Measurements from ENCODE around the gene RABL2B.

RABL2B gene

DNA sequence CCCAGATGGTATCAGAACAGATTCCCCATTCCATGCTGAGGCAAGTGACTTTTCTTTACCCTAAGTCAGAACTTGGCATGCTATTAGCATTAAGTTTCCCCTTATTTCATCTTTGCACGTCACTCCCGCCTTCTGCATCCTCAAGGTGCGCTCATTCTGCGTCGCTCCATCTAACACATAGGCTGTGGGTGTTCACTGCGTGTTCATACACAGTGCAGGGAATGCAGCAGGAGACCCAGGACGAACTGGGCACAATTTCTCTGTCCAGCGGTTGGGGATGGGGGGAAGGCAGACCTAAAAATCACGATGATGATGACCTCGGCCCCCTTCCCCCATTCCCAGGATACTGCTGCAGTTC is 65.1 kb downstream of the RABL2B start:
- H3K9me3 Mint-ChIP-seq, result no peaks in the 10 kb centered on the region
- H3K4me3 Mint-ChIP-seq, result no peak overlapping the region
- no peaks in the 10 kb centered on the region for H3K4me1 Mint-ChIP-seq
- H3K36me3 Mint-ChIP-seq, result no peaks in the 10 kb centered on the region
- no peaks in the 10 kb centered on the region for H3K27me3 Mint-ChIP-seq
- H3K27ac Mint-ChIP-seq, result no peak overlapping the region

DNA sequence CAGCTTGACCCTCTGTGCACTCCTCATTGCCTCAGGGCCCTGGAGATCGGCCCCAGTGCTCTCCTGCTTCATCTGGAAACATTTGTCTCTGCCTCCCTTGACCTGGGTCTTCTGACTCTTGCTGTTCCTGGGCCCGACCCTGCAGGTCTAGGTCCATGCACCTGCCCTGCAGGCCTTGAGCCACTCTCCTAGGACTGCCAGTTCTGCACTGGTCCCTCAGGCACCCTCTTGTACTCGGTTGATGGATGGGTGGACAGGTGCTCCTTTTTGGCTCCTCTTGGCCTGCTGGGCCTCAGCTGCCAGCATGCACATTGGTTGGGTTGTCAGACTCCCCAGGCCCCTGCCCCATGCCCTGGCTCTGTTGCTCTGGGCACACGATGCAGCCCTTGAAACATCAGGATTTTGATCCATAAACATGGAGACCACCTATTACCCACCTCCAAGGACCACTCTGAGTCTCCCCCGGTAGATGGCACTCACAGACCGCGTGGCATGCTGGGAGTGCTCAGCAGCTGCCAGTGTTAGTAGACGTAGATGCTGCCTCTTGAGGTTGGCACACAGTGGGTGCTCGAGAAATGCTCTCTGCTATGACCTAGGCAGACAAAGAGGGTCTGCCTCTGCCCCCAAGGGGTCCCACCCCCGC is 65.6 kb downstream of the RABL2B start:
- no peaks in the 10 kb centered on the region for H3K9me3 Mint-ChIP-seq
- no peaks in the 10 kb centered on the region for H3K4me1 Mint-ChIP-seq
- H3K27ac Mint-ChIP-seq, result no peak overlapping the region

More for the DNA sequence above, 65.6 kb downstream of the RABL2B start:
- Mint-ChIP-seq H3K27me3 (no peaks in the 10 kb centered on the region), H3K36me3 (no peaks in the 10 kb centered on the region), H3K4me3 (no peak overlapping the region)
